ENCODE data around the gene FLVCR2. TPM values are rescaled to one million over a fixed set of nuclear protein-coding genes. Genes with fewer than 3 reads are reported as not detected.

The FLVCR2 gene
- total RNA-seq, 4 donors from 2014 or later = 11.8 to 24.3 (median 16.7) TPM

DNA sequence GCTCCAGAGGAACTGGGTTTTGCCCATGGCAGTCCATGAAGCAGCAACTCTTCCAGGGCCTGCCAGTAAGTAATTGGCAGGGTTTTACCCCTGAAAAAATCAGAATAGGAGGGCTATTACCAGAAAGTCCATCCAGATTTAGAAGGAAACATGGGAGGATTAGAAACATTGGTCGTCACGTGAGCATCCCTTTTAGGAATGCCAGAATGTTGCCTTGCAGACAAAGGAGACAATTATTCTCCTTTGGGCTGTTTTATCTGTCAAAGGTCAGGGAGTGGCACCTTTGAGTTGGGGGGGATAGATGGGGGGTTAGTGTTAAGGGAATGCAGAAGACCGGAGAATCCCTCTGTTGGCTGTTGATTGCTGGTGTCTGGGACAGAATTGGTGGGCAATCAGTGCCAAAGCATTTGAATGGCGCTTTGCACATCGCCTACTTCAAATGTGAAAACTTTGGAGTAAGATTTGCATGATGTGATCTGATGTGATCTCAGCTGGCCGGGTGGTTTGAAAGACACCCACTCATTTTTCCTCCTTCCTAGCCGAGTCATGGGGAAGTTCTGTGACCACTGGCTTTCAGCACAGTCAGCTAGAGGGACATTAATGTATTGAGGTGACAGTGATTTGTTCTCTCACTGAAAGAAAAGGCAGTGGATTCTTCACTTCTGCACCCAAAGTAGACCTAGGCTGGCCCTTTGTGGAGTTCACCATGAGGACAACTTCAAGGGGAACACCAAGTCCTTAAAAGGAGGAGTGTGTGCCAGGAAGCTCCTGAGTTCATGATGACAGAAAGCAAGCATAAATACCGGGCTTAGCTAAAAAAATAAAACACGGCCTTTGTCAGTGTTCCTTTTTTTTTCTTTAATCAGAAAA is 31.4 kb downstream of the FLVCR2 start:
- H3K4me3 ChIP-seq (ENCODE audit: low read depth, poor library complexity, severe bottlenecking) = no peak overlapping the region
- peak in 1 of 2 donors; percentile 35 for DNase-seq (ENCODE audit: low spot score in 2 of 2)
- WGBS, 2 donors = 60 to 70% methylated on average over 9 of the region's 9 CpGs
- intact Hi-C loops (cut with DNase I; ENCODE audit: low total_unique reads) = no loop called here
- TF ChIP-seq, protein P1, sequence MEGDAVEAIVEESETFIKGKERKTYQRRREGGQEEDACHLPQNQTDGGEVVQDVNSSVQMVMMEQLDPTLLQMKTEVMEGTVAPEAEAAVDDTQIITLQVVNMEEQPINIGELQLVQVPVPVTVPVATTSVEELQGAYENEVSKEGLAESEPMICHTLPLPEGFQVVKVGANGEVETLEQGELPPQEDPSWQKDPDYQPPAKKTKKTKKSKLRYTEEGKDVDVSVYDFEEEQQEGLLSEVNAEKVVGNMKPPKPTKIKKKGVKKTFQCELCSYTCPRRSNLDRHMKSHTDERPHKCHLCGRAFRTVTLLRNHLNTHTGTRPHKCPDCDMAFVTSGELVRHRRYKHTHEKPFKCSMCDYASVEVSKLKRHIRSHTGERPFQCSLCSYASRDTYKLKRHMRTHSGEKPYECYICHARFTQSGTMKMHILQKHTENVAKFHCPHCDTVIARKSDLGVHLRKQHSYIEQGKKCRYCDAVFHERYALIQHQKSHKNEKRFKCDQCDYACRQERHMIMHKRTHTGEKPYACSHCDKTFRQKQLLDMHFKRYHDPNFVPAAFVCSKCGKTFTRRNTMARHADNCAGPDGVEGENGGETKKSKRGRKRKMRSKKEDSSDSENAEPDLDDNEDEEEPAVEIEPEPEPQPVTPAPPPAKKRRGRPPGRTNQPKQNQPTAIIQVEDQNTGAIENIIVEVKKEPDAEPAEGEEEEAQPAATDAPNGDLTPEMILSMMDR (IDR thresholded peaks at IDR 0.05) = no peak
- TF ChIP-seq POLR2A (IDR thresholded peaks at IDR 0.05) = no peak

DNA sequence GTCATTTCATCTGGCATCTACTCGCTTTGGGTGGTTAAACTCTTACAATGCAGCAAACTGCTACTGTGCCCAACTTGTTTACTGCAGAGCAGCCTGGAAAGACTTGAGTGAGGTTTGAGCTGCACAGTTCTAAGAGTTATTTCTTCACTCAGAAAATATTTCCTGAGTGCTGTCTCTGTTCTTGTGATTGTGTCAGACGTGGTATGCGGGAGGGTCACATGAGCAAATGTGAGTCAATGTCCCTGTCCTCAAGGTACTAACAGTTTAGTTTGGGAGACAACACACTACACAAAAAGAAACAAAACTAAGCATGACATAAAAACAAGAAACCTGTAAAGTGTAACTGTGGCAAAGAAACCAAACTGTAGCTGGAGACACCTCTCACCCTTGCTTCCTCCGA is 32.4 kb downstream of the FLVCR2 start:
- WGBS, 2 donors = 66 to 74% methylated on average over 4 of the region's 4 CpGs
- H3K4me3 ChIP-seq (ENCODE audit: low read depth, poor library complexity, severe bottlenecking) = no peak overlapping the region
- TF ChIP-seq, protein P1 (IDR thresholded peaks at IDR 0.05) = no peak
- TF ChIP-seq POLR2A (IDR thresholded peaks at IDR 0.05) = no peak
- intact Hi-C loops (cut with DNase I; ENCODE audit: low total_unique reads) = no loop called here
- no peak for DNase-seq (ENCODE audit: low spot score in 2 of 2)

DNA sequence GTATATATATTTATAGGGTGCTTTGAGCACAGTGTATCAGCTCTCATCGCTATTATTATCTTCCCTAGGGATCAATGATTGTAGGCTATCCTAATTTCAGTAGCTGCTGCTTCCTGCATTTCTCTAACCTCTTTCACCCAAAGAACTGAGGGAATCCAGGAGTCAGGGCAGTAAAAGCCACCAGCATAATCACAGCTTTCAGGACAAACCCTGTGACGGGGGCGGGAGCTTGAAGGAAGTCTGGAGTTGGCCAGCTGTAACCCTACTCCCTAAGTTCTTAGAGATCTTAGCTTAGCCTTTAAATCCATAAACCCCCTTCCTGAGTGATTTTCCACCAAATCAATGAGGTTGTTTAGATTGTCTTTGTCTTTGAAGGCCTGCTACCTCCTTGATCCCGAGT is 33.7 kb downstream of the FLVCR2 start:
- DNase-seq (ENCODE audit: low spot score in 2 of 2) = no peak
- no peak overlapping the region for H3K4me3 ChIP-seq (ENCODE audit: low read depth, poor library complexity, severe bottlenecking)
- no peak for TF ChIP-seq POLR2A (IDR thresholded peaks at IDR 0.05)
- TF ChIP-seq, protein P1 (IDR thresholded peaks at IDR 0.05) = no peak
- intact Hi-C loops (cut with DNase I; ENCODE audit: low total_unique reads) = no loop called here
- WGBS, 2 donors = 67 to 74% methylated on average over 4 of the region's 4 CpGs

DNA sequence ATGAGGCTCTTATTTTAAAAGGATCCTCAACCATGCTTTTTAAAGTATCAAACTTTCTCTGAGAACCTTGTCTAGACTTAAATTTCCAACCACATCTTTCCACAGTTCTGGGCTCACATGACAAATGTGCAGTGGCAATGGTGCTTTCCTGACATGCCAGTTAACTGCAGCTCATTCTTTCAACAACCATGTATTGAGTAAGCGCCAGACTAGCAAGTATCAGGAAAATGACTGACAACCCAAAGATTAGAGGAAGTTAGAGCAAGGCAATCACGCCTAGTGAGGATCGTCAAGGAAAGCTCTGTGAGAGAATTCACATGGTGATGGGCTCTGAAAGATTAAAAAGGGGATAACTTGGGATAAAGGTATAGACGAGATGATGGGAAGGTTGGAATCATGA is 35.8 kb downstream of the FLVCR2 start:
- no peak overlapping the region for H3K4me3 ChIP-seq (ENCODE audit: low read depth, poor library complexity, severe bottlenecking)
- WGBS, 2 donors = 56 to 61% methylated on average over 4 of the region's 4 CpGs
- no peak for TF ChIP-seq POLR2A (IDR thresholded peaks at IDR 0.05)
- TF ChIP-seq, protein P1 (IDR thresholded peaks at IDR 0.05) = no peak
- intact Hi-C loops (cut with DNase I; ENCODE audit: low total_unique reads) = no loop called here
- no peak for DNase-seq (ENCODE audit: low spot score in 2 of 2)

DNA sequence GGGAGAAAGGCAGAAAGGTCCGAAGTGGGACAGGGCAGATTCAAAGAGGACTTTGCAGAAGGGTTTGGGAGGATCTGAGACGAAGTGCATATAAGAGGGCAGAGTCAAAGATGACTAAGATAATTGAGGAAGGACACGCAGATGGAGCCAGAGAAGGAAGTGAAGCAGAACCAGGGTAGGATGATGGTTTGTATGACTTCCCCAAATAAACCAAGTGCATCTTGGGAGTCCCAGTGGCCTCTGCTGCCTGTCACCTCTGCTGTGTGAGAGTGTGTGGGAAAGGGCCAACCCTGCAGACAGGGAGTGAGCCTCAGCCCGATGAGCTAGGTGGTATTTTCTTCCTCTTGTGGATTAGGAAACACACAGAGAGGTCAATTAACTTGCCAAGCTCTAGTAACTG is 36.8 kb downstream of the FLVCR2 start:
- no peak overlapping the region for H3K4me3 ChIP-seq (ENCODE audit: low read depth, poor library complexity, severe bottlenecking)
- WGBS, 2 donors = 72 to 73% methylated on average over 4 of the region's 4 CpGs
- intact Hi-C loops (cut with DNase I; ENCODE audit: low total_unique reads) = no loop called here

More for the DNA sequence above, 36.8 kb downstream of the FLVCR2 start:
- TF ChIP-seq, protein P1 (IDR thresholded peaks at IDR 0.05) = no peak
- TF ChIP-seq POLR2A (IDR thresholded peaks at IDR 0.05) = no peak
- peak in 1 of 2 donors; percentile 32 for DNase-seq (ENCODE audit: low spot score in 2 of 2)

Measured in lower leg skin (tissue), 4 donors.